Hematopoietic multipotent progenitor cell treated with erythropoietin and hydrocortisone succinate and interleukin-3 and kit ligand, for 4 days (in vitro differentiated cells): ENCODE measurements around the gene RANBP10.
"Not testable (repeated sequence)": the region's sequence is repeated elsewhere in the genome, so short reads cannot be mapped to it uniquely, and the experiment has no call there.

Experiments used
- DNase-seq: peaks from one replicate; pipeline ENCODE4 v3.0.0-alpha.2; 2015

RANBP10 gene

GRCh38 chr16:67708368-67708771, 98.0 kb downstream of the RANBP10 start:
- DNase-seq, result no peak

GRCh38 chr16:67707790-67708189, 98.6 kb downstream of the RANBP10 start:
- no peak for DNase-seq

GRCh38 chr16:67707210-67707609, 99.2 kb downstream of the RANBP10 start:
- no peak for DNase-seq

GRCh38 chr16:67704110-67704509, 102.2 kb downstream of the RANBP10 start:
- DNase-seq, result no peak

- DNase-seq, result no peak
These were observed 102.7 kb downstream of the RANBP10 start for GRCh38 chr16:67703626-67704025.

GRCh38 chr16:67702130-67702529, 104.2 kb downstream of the RANBP10 start:
- no peak for DNase-seq

GRCh38 chr16:67701420-67701819, 104.9 kb downstream of the RANBP10 start:
- DNase-seq, result no peak

GRCh38 chr16:67699265-67699664, 107.1 kb downstream of the RANBP10 start:
- DNase-seq, result peak; percentile 17

GRCh38 chr16:67697422-67698185, 108.8 kb downstream of the RANBP10 start:
- DNase-seq, result peak; percentile 20

- no peak for DNase-seq
These were observed 111.7 kb downstream of the RANBP10 start for GRCh38 chr16:67694611-67695010.

- DNase-seq, result not testable (repeated sequence)
These were observed 112.7 kb downstream of the RANBP10 start for GRCh38 chr16:67693517-67694285.

GRCh38 chr16:67685388-67686112, 120.8 kb downstream of the RANBP10 start:
- DNase-seq, result no peak

- no peak for DNase-seq
These were observed 122.6 kb downstream of the RANBP10 start for GRCh38 chr16:67683767-67684166.

- DNase-seq, result no peak
These were observed 126.1 kb downstream of the RANBP10 start for GRCh38 chr16:67679935-67680897.

- no peak for DNase-seq
These were observed 127.9 kb downstream of the RANBP10 start for GRCh38 chr16:67678354-67679023.

GRCh38 chr16:67677712-67678111, 128.6 kb downstream of the RANBP10 start:
- DNase-seq, result no peak

GRCh38 chr16:67676939-67677338, 129.4 kb downstream of the RANBP10 start:
- DNase-seq, result no peak

- no peak for DNase-seq
These were observed 129.8 kb downstream of the RANBP10 start for GRCh38 chr16:67676516-67676915.

- no peak for DNase-seq
These were observed 130.4 kb downstream of the RANBP10 start for GRCh38 chr16:67675999-67676398.

- no peak for DNase-seq
These were observed 130.8 kb downstream of the RANBP10 start for GRCh38 chr16:67675579-67675935.

GRCh38 chr16:67674851-67675578, 131.3 kb downstream of the RANBP10 start:
- no peak for DNase-seq
